GM19238 (cell line): ENCODE data around the gene PTPN14.
"Not testable (repeated sequence)": the region's sequence is repeated elsewhere in the genome, so short reads cannot be mapped to it uniquely, and the experiment has no call there.

Source experiments
- DNase-seq: peaks from one replicate; pipeline ENCODE4 v3.0.0; 2011; ENCODE audit warnings: low spot score; ENCODE audit not compliant: insufficient read length

PTPN14 gene

GRCh38 chr1:214402613-214403083 lies 148.8 kb downstream of the PTPN14 start:
- DNase-seq, result no peak

- no peak for DNase-seq
Measured at GRCh38 chr1:214401666-214402065, 149.7 kb downstream of the PTPN14 start.

GRCh38 chr1:214400131-214400530 lies 151.3 kb downstream of the PTPN14 start:
- no peak for DNase-seq

- DNase-seq, result no peak
Measured at GRCh38 chr1:214398490-214398889, 152.9 kb downstream of the PTPN14 start.

GRCh38 chr1:214397497-214397896 lies 153.9 kb downstream of the PTPN14 start:
- no peak for DNase-seq

- DNase-seq, result no peak
Measured at GRCh38 chr1:214396330-214396729, 155.1 kb downstream of the PTPN14 start.

GRCh38 chr1:214394569-214394968 lies 156.8 kb downstream of the PTPN14 start:
- DNase-seq, result not testable (repeated sequence)

- DNase-seq, result no peak
Measured at GRCh38 chr1:214393086-214393485, 158.3 kb downstream of the PTPN14 start.

GRCh38 chr1:214391873-214392645 lies 159.3 kb downstream of the PTPN14 start:
- DNase-seq, result no peak

GRCh38 chr1:214389734-214390133 lies 161.7 kb downstream of the PTPN14 start:
- DNase-seq, result no peak

- no peak for DNase-seq
Measured at GRCh38 chr1:214386747-214387146, 164.7 kb downstream of the PTPN14 start.

GRCh38 chr1:214386333-214386732 lies 165.1 kb downstream of the PTPN14 start:
- DNase-seq, result no peak

GRCh38 chr1:214385428-214385827 lies 166.0 kb downstream of the PTPN14 start:
- no peak for DNase-seq

- DNase-seq, result no peak
Measured at GRCh38 chr1:214384373-214385079, 166.9 kb downstream of the PTPN14 start.

- no peak for DNase-seq
Measured at GRCh38 chr1:214383381-214384372, 167.7 kb downstream of the PTPN14 start.

GRCh38 chr1:214380986-214381695 lies 170.3 kb downstream of the PTPN14 start:
- DNase-seq, result no peak

GRCh38 chr1:214380396-214380795 lies 171.0 kb downstream of the PTPN14 start:
- no peak for DNase-seq

- no peak for DNase-seq
Measured at GRCh38 chr1:214379236-214379970, 172.0 kb downstream of the PTPN14 start.

- no peak for DNase-seq
Measured at GRCh38 chr1:214378492-214378891, 172.9 kb downstream of the PTPN14 start.

- no peak for DNase-seq
Measured at GRCh38 chr1:214377886-214378285, 173.5 kb downstream of the PTPN14 start.
